HEK293T (cell line): ENCODE measurements around the gene MAN1C1.

Experiments used
- BHLHE40 ChIP-seq: fragments of 450-650 bp; IDR thresholded peaks from 2 replicates; pipeline ENCODE4 v1.6.1; 2016; ENCODE audit warnings: mild to moderate bottlenecking, moderate library complexity, borderline replicate concordance
- FOXA1 ChIP-seq: fragments of 450-650 bp; IDR thresholded peaks from 2 replicates; pipeline ENCODE4 v1.6.1; 2016; ENCODE audit warnings: mild to moderate bottlenecking
- LEF1 ChIP-seq: fragments of 450-650 bp; IDR thresholded peaks from 2 replicates; pipeline ENCODE4 v1.6.1; 2017; ENCODE audit warnings: mild to moderate bottlenecking, borderline replicate concordance
- NFRKB ChIP-seq: fragments of 450-650 bp; IDR thresholded peaks from 2 replicates; pipeline ENCODE4 v1.6.1; 2016; ENCODE audit warnings: mild to moderate bottlenecking, moderate library complexity
- SP1 ChIP-seq: fragments of 450-650 bp; IDR thresholded peaks from 2 replicates; pipeline ENCODE4 v1.6.1; 2017
- SUZ12 ChIP-seq: fragments of 450-650 bp; IDR thresholded peaks from 2 replicates; pipeline ENCODE4 v1.6.1; 2016; ENCODE audit warnings: mild to moderate bottlenecking
- TARDBP ChIP-seq: fragments of 450-650 bp; IDR thresholded peaks from 2 replicates; pipeline ENCODE4 v1.6.1; 2016
- TF ChIP-seq, protein P1 (sequence below): fragments of 450-650 bp; IDR thresholded peaks from 2 replicates; pipeline ENCODE4 v1.6.1; 2016

DNA sequence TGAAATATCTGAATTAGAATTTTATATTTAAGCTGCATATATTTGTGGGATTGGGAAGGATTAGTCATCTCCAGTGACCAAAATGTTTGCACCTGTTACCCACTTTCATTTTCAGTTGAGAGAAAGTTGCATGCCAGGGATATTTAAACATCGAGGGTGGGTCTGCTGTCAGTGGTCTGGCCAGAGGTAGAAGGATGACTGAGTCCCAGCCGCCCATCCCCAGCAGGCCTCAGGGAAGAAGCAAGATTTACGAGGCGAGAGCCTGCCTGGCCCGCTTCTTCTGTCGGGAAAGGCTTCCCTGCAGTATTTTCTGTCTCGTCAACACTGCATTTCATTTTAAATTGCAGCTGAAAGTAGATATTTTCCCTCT is 1.4 kb upstream of the MAN1C1 start:
- TF ChIP-seq BHLHE40 = no peak
- no peak for TF ChIP-seq SP1
- TF ChIP-seq SUZ12 = no peak
- TF ChIP-seq NFRKB = no peak
- TF ChIP-seq FOXA1 = no peak
- TF ChIP-seq, protein P1, sequence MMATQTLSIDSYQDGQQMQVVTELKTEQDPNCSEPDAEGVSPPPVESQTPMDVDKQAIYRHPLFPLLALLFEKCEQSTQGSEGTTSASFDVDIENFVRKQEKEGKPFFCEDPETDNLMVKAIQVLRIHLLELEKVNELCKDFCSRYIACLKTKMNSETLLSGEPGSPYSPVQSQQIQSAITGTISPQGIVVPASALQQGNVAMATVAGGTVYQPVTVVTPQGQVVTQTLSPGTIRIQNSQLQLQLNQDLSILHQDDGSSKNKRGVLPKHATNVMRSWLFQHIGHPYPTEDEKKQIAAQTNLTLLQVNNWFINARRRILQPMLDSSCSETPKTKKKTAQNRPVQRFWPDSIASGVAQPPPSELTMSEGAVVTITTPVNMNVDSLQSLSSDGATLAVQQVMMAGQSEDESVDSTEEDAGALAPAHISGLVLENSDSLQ = no peak
- TF ChIP-seq TARDBP = no peak
- no peak for TF ChIP-seq LEF1
